SKM-1 treated with dmso at 0.1 percent for 144 hours (cell line): ENCODE results near the gene MSX1.
"Not testable (repeated sequence)": the region's sequence is repeated elsewhere in the genome, so short reads cannot be mapped to it uniquely, and the experiment has no call there.

Source experiments
- DNase-seq: peaks from one replicate; lab custom pipeline; 2025; ENCODE audit not compliant: unreplicated experiment; lab: John Stamatoyannopoulos, UW

Gene MSX1

DNA sequence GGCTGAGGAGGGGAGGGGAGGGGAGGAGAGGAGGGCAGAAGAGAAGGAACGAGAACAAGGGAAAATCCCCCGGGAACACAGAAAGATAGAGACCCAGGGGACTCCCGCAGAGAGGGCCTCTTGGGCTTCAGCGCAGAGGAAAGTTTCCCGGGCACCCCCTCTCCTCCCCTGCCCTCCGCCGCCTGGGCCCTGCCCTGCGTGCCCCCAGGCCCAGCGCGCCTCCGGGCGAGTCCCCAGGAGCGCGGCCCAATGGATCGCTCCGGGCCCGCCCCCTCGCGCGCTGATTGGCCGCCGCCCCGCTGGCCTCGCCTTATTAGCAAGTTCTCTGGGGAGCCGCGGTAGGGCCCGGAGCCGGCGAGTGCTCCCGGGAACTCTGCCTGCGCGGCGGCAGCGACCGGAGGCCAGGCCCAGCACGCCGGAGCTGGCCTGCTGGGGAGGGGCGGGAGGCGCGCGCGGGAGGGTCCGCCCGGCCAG is at the start of gene MSX1:
Gene MSX1 (plus strand): TSS at position 341 of the 474 bp plus-strand sequence. CDS start 235 bp downstream, outside the sequence.
- DNase-seq, result peak; percentile 43

DNA sequence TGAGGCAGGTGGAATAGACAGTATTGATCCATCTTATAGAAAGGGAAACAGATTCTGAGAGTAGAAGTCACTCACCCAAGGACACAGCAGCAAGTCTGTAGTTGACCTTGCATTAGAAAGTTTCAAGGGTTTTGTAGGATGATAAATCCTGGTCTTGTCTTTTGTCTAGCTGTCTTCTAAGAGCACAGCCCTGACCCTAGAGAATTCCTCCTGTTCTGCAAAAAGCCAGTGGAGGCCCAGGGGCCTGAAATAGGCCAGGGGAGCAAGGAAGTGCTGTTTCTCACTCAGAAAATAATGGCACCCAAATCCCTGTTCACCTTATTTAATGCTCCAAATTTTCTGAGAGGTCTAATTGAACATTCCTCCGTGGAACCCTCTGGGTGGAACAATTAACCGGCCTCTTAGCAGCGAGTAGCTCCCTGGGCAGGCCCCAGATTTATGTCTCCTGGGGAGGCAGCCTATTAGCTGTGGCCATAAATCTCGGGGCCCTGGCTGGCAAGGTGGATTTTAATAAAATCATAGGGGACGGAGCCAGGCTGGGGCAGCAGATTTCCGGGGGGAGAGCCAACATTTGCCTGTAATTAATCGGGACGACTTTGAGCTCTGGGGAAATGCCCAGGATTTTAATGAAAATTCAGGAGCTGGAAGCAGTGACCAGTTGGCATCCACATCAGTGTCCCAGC is 49.2 kb upstream of the MSX1 start:
- DNase-seq, result no peak

DNA sequence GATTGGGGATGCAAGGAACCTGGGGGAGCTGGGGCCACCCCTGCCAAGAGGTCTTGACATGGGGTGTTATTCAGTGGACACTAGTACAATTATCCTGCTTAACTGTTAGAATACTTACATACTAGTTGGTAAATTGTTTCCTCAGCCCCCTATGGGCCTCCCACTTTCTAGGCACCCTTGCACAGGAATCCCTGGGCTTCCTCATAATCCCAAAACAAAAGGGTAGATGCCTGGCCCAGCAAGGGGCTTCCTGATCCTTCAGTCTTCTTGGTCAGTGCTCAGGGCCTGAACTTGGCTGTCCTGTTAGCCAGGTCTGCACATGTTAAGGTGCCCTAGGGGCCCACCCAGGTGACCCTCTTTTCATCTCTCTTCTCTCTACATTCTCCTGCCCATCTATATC is 48.7 kb upstream of the MSX1 start:
- no peak for DNase-seq

DNA sequence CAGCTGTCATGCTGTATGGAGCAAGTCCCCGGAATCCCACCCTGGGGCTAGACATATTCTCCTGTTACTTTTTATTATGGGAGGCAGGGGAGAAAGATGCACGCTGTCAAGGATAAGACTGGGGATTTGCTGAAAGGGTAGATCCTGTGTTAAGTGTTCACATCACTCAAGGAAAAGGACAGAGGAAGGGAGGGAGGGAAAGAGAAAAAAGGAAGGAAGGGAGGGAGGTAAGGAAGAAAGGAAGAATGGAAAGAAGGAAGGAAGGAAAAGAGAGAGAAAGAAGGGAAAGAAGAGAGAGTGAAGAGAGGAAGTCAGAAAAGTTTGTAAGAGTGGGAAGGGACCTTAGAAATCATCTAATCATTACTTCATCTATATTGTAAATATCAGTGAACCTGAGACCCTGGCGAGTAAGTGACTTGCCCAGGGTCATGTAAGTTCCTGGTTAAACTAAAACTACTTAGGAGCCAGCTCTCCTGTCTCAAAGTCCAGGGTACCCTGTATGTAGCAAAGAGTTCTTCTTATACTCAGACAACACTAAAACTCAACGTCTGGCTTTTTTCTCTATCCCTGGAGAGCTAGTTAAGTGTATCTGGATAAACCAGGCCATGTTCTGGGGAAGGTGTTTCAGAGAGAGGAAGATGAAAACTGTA is 47.2 kb upstream of the MSX1 start:
- DNase-seq, result no peak

DNA sequence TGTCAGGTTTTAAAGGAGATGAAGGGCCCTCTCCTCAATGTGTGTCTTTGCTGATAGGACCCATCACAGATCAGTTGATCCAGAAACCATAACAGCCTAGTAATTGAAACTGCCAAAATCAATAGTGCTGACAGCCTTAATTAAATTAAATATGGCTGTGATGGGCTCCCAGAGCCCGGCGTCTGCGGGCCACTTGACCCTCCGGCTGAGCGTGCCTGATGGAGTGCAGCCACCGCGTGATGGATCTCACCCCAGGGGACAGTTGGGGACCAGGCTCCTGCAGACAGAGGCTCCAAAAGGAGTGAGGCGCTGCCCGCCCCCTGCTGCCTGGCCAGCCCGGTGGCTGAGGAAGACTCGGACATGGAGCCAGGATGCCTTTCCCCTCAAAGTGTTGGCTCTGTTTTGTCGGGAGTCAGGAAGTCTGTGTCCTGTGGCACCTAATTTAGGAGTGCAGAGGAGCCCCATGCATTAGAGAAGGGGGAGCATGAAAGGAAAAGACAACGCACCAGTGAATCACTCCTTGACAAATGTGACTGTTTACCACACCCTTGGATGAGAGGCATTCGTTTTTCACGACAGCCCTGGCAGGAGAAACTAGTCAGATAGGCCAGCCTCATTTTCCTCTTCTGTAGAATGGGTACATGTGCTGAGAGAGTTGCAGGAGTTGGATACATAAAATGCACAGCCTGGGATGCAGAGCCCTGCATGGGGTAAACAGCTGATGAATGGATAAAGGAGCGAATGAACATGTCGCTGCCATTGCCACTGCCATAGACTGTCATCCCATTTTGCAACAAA is 40.9 kb upstream of the MSX1 start:
- no peak for DNase-seq

- no peak for DNase-seq
These were observed 40.3 kb upstream of the MSX1 start for GRCh38 chr4:4819213-4819606.

- no peak for DNase-seq
These were observed 39.2 kb upstream of the MSX1 start for GRCh38 chr4:4820261-4820660.

GRCh38 chr4:4820739-4821138 is 38.7 kb upstream of the MSX1 start:
- DNase-seq, result no peak

DNA sequence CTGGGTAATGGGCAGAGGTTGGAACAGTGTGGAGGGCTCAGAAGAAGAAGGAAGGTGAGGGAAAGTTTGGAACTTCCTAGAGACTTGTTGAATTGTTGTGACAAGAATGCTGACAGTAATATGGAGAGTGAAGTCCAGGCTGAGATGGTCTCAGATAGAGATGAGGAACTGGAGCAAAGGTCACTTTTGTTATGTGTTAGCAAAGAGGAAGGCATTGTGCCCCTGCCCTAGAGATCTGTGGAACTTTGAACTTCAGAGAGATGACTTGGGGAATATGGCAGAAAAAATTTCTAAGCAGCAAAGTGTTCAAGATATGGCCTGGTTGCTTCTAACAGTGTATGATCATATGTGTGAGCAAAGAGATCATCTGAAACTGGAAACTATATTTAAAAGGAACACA is 37.9 kb upstream of the MSX1 start:
- DNase-seq, result no peak

- not testable (repeated sequence) for DNase-seq
These were observed 37.2 kb upstream of the MSX1 start for GRCh38 chr4:4822286-4822685.

- no peak for DNase-seq
These were observed 35.8 kb upstream of the MSX1 start for GRCh38 chr4:4823621-4824162.

DNA sequence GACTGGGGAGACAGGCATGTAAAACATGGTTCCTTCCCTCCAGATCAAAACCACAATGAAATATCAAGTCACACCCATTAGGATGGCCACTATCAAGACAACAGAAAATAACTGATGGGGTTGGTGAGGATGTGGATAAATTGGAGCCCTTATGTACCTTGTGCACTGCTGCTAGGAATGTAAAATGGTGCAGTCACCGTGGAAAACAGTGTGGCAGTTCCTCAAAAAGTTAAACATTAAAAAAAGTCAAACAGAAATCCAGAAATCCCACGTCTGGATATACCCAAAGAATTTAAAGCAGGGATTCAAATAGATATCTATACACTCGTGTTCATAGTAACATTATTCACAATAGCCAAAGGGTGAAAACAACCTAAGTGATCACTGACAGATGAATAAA is 35.2 kb upstream of the MSX1 start:
- DNase-seq, result no peak

- no peak for DNase-seq
These were observed 34.0 kb upstream of the MSX1 start for GRCh38 chr4:4825431-4825830.

- no peak for DNase-seq
These were observed 29.6 kb upstream of the MSX1 start for GRCh38 chr4:4829837-4830236.

- DNase-seq, result no peak
These were observed 28.2 kb upstream of the MSX1 start for GRCh38 chr4:4831266-4831665.

- no peak for DNase-seq
These were observed 27.6 kb upstream of the MSX1 start for GRCh38 chr4:4831825-4832224.

DNA sequence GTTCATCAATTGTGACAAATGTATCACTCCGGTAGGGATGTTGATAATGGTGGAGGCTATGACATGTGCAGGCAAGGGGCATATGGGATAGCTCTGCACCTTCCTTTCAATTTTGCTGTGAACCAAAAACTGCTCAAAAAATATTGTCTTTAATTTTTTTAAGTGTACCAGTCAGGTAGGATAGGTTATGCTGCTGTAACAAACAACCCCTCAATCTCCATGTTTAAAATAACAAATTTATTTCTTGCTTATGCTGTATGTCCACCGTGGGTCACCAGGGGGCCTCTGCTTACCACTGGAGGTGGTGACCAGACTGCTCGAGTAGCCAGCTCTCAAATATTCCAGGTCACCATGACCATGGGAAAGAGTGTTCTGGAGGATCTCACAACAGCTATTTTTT is 23.4 kb upstream of the MSX1 start:
- no peak for DNase-seq

DNA sequence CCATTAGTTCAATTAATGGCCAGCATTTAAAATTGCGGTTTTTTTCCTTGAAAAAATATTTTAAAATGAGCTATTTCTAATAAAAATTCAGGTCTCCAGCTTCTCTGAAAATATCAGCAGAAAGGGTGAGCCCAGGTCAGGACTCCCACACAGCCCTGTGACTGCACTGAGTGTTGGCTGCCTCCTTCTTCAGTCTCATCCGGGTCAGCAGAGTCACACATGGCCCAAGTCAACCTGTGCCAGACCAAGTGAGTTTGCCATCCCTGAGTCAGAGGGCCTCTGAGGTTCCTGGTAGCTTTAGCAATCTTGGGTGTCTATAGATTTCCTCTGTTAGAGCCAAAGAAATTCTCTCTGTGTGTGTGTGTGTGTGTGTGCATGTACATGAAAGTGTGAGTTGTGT is 22.1 kb upstream of the MSX1 start:
- DNase-seq, result no peak

DNA sequence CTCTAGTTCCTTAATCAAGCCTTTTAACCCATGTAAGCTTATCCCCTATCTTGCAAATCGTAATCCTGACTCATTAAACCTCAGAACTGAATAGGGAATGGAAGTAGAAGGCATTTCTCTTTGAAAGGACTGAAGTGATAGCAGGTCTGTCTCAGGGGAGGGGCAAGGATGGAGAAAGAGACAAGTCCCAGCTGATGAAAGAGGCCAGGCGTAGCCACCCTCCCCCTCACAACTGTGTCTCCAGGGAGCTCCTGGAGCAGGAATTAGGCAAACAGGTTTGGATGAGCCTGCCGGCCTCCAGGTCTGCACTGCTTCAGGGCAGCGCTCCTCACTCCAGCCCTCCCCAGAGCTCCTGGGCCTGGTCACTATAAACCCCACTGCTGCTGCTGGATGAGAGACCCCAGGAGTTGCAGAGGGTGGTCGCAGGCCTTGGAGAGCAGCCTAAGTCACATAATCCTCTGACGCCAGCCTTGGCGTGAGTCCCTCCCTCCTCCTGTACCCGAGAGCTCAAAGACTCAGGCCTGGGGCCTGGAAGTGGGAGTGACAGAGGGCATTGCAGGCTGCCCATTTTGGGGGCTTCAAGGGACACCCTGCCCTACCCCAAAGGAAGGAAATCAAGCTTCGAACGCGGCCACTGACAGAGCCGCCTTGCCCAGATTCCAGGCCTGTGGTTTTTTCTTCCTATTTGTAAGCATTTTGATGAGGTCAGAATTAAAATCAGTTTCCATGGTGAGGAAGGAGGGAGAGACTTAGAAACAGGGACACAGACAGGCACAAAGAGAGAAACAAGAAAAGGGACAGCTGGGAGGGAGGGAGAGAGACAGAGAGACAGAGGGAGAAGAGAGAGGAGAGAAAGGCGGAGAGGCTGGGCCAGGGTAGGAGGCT is 21.2 kb upstream of the MSX1 start:
- no peak for DNase-seq

- no peak for DNase-seq
These were observed 20.3 kb upstream of the MSX1 start for GRCh38 chr4:4838936-4839810.
